ENCODE measurements around the gene IGFN1. TPM values are rescaled to one million over a fixed set of nuclear protein-coding genes. Genes with fewer than 3 reads are reported as not detected.

IGFN1 gene
- total and polyA plus RNA-seq, 2 experiments from 2014 or later = not detected

DNA sequence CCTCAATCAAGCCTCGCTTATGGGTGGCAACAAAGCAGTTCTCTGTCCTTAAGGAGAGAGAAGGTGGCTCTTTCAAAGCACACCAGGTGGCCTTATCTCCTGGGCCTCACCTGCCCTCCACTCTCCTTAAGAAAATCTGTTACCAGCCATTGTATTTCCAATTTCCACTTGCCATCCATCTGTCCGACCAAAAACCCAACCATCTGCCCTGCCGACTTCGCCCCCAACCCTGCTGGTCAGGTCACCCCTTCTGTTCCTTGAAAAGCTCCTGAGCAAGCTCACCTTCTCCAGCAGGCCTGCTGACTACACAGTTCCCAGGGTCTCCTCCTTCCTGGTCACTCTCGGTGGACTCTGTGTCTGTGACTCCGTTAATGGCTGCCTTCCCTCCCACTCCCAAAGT lies 619 bp upstream of the IGFN1 start:
- Mint-ChIP-seq H3K4me3 (no peak overlapping the region), H3K9me3 (no peaks in the 10 kb centered on the region), H3K4me1 (peaks cover 16% of the 10 kb centered on the region), H3K27ac (no peak overlapping the region), H3K36me3 (ENCODE audit: low read depth) (no peaks in the 10 kb centered on the region), H3K27me3 (ENCODE audit: insufficient read depth, low read depth, poor library complexity) (peaks cover 10% of the 10 kb centered on the region)
- DNase-seq (ENCODE audit: low spot score) (no peak), ATAC-seq (no peak)
- TF ChIP-seq ZNF114 (CRISPR knock-in tag; IDR thresholded peaks at IDR 0.05) = no peak
- Histone ChIP-seq H3K79me2 (replicated peaks; ENCODE audit: insufficient read depth) (no peaks in the 10 kb centered on the region), H4K20me1 (replicated peaks; ENCODE audit: insufficient read depth) (no peaks in the 10 kb centered on the region), H3K4me1 (ENCODE audit: insufficient read depth) (peaks cover 6% of the 10 kb centered on the region; the same call in 1 of the 2 replicates), H3K4me2 (no peak overlapping the region), H3K9me2 (ENCODE audit: insufficient read depth) (no peaks in the 10 kb centered on the region), H3K27me3 (ENCODE audit: insufficient read depth) (no peaks in the 10 kb centered on the region), H2AFZ (no peak overlapping the region), H3K4me3 (no peak overlapping the region), H3K36me3 (ENCODE audit: insufficient read depth) (no peaks in the 10 kb centered on the region), H3K27ac (ENCODE audit: low read depth) (no peak overlapping the region), H3F3A (replicated peaks; ENCODE audit: low read depth) (no peaks in the 10 kb centered on the region)

DNA sequence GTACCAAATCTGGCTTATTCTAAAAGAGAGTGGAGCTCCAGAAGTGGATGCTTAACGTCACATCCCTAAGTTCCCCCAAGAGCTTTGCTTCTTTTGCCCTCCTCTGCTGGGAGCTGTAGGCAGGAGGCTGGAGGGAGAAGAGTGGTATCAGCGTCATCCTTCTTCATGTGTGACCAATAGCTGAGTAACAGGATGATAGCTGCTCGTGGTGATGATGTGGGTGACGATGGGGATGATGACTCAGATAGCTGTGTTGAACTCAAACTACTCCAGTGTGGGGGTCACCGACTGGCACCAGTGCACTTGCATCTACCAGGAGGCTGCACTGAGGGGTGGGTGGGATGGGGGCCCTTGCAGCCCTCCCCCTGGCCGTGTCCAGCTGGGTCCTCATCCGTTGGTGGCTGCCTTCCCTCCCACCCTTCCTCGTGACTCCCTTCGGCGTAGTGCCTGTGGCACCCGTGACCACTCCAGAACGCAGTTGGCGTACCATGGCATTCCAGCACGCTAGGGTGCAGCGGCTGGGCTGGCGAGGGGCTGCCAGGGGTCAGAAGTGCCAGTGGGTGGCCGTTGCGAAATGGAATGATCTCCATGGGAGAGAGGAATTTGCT lies 1.1 kb downstream of the IGFN1 start:
- no peak overlapping the region for H3K4me3 ChIP-seq
- Mint-ChIP-seq H3K4me1 (peaks cover 16% of the 10 kb centered on the region), H3K27ac (no peak overlapping the region), H3K27me3 (ENCODE audit: insufficient read depth, low read depth, poor library complexity) (peaks cover 10% of the 10 kb centered on the region), H3K9me3 (no peaks in the 10 kb centered on the region), H3K36me3 (ENCODE audit: low read depth) (no peaks in the 10 kb centered on the region), H3K4me3 (no peak overlapping the region; the same call in 2 of the 3 replicates)
- H3K27ac ChIP-seq (ENCODE audit: low read depth) = no peak overlapping the region
- H3K4me1 ChIP-seq (ENCODE audit: insufficient read depth) = peaks cover 6% of the 10 kb centered on the region; the same call in 1 of the 2 replicates
- H4K20me1 ChIP-seq (replicated peaks; ENCODE audit: insufficient read depth) = no peaks in the 10 kb centered on the region
- no peaks in the 10 kb centered on the region for H3K9me2 ChIP-seq (ENCODE audit: insufficient read depth)
- H3K27me3 ChIP-seq (ENCODE audit: insufficient read depth) = no peaks in the 10 kb centered on the region
- DNase-seq (ENCODE audit: low spot score) (no peak), ATAC-seq (no peak)
- H3F3A ChIP-seq (replicated peaks; ENCODE audit: low read depth) = no peaks in the 10 kb centered on the region
- H3K79me2 ChIP-seq (replicated peaks; ENCODE audit: insufficient read depth) = no peaks in the 10 kb centered on the region
- H2AFZ ChIP-seq = no peak overlapping the region
- TF ChIP-seq NANOG (IDR thresholded peaks at IDR 0.05; ENCODE audit: borderline replicate concordance) (no peak), POLR2AphosphoS5 (IDR thresholded peaks at IDR 0.05; ENCODE audit: low read depth) (no peak), CREB1 (CRISPR knock-in tag; IDR thresholded peaks at IDR 0.05; ENCODE audit: low read depth) (no peak), STAT1 (IDR thresholded peaks at IDR 0.05; ENCODE audit: unreplicated experiment) (no peak)
- TF ChIP-seq, protein P1, sequence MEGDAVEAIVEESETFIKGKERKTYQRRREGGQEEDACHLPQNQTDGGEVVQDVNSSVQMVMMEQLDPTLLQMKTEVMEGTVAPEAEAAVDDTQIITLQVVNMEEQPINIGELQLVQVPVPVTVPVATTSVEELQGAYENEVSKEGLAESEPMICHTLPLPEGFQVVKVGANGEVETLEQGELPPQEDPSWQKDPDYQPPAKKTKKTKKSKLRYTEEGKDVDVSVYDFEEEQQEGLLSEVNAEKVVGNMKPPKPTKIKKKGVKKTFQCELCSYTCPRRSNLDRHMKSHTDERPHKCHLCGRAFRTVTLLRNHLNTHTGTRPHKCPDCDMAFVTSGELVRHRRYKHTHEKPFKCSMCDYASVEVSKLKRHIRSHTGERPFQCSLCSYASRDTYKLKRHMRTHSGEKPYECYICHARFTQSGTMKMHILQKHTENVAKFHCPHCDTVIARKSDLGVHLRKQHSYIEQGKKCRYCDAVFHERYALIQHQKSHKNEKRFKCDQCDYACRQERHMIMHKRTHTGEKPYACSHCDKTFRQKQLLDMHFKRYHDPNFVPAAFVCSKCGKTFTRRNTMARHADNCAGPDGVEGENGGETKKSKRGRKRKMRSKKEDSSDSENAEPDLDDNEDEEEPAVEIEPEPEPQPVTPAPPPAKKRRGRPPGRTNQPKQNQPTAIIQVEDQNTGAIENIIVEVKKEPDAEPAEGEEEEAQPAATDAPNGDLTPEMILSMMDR (conservative IDR thresholded peaks at IDR 0.05; ENCODE audit: low read depth in 2 of 2) = no peak
- TF ChIP-seq, protein P2, sequence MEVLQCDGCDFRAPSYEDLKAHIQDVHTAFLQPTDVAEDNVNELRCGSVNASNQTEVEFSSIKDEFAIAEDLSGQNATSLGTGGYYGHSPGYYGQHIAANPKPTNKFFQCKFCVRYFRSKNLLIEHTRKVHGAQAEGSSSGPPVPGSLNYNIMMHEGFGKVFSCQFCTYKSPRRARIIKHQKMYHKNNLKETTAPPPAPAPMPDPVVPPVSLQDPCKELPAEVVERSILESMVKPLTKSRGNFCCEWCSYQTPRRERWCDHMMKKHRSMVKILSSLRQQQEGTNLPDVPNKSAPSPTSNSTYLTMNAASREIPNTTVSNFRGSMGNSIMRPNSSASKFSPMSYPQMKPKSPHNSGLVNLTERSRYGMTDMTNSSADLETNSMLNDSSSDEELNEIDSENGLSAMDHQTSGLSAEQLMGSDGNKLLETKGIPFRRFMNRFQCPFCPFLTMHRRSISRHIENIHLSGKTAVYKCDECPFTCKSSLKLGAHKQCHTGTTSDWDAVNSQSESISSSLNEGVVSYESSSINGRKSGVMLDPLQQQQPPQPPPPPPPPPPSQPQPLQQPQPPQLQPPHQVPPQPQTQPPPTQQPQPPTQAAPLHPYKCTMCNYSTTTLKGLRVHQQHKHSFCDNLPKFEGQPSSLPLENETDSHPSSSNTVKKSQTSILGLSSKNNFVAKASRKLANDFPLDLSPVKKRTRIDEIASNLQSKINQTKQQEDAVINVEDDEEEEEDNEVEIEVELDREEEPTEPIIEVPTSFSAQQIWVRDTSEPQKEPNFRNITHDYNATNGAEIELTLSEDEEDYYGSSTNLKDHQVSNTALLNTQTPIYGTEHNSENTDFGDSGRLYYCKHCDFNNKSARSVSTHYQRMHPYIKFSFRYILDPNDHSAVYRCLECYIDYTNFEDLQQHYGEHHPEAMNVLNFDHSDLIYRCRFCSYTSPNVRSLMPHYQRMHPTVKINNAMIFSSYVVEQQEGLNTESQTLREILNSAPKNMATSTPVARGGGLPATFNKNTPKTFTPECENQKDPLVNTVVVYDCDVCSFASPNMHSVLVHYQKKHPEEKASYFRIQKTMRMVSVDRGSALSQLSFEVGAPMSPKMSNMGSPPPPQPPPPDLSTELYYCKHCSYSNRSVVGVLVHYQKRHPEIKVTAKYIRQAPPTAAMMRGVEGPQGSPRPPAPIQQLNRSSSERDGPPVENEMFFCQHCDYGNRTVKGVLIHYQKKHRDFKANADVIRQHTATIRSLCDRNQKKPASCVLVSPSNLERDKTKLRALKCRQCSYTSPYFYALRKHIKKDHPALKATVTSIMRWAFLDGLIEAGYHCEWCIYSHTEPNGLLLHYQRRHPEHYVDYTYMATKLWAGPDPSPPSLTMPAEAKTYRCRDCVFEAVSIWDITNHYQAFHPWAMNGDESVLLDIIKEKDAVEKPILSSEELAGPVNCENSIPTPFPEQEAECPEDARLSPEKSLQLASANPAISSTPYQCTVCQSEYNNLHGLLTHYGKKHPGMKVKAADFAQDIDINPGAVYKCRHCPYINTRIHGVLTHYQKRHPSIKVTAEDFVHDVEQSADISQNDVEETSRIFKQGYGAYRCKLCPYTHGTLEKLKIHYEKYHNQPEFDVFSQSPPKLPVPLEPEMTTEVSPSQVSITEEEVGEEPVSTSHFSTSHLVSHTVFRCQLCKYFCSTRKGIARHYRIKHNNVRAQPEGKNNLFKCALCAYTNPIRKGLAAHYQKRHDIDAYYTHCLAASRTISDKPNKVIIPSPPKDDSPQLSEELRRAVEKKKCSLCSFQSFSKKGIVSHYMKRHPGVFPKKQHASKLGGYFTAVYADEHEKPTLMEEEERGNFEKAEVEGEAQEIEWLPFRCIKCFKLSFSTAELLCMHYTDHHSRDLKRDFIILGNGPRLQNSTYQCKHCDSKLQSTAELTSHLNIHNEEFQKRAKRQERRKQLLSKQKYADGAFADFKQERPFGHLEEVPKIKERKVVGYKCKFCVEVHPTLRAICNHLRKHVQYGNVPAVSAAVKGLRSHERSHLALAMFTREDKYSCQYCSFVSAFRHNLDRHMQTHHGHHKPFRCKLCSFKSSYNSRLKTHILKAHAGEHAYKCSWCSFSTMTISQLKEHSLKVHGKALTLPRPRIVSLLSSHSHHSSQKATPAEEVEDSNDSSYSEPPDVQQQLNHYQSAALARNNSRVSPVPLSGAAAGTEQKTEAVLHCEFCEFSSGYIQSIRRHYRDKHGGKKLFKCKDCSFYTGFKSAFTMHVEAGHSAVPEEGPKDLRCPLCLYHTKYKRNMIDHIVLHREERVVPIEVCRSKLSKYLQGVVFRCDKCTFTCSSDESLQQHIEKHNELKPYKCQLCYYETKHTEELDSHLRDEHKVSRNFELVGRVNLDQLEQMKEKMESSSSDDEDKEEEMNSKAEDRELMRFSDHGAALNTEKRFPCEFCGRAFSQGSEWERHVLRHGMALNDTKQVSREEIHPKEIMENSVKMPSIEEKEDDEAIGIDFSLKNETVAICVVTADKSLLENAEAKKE (CRISPR knock-in tag; IDR thresholded peaks at IDR 0.05) = no peak
- TF ChIP-seq, protein P3, sequence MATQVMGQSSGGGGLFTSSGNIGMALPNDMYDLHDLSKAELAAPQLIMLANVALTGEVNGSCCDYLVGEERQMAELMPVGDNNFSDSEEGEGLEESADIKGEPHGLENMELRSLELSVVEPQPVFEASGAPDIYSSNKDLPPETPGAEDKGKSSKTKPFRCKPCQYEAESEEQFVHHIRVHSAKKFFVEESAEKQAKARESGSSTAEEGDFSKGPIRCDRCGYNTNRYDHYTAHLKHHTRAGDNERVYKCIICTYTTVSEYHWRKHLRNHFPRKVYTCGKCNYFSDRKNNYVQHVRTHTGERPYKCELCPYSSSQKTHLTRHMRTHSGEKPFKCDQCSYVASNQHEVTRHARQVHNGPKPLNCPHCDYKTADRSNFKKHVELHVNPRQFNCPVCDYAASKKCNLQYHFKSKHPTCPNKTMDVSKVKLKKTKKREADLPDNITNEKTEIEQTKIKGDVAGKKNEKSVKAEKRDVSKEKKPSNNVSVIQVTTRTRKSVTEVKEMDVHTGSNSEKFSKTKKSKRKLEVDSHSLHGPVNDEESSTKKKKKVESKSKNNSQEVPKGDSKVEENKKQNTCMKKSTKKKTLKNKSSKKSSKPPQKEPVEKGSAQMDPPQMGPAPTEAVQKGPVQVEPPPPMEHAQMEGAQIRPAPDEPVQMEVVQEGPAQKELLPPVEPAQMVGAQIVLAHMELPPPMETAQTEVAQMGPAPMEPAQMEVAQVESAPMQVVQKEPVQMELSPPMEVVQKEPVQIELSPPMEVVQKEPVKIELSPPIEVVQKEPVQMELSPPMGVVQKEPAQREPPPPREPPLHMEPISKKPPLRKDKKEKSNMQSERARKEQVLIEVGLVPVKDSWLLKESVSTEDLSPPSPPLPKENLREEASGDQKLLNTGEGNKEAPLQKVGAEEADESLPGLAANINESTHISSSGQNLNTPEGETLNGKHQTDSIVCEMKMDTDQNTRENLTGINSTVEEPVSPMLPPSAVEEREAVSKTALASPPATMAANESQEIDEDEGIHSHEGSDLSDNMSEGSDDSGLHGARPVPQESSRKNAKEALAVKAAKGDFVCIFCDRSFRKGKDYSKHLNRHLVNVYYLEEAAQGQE (IDR thresholded peaks at IDR 0.05; ENCODE audit: unreplicated experiment) = no peak
- H3K4me2 ChIP-seq = no peak overlapping the region
- H3K36me3 ChIP-seq (ENCODE audit: insufficient read depth) = no peaks in the 10 kb centered on the region
